Measurements from ENCODE around the gene CMTM4.

- TF ChIP-seq CTCF (IDR thresholded peaks at IDR 0.05; ENCODE audit: poor library complexity, severe bottlenecking) (no peak), EZH2 (IDR thresholded peaks at IDR 0.05; ENCODE audit: borderline replicate concordance, insufficient read depth, low read length, poor library complexity, severe bottlenecking) (no peak), POLR2AphosphoS5 (IDR thresholded peaks at IDR 0.05) (no peak), EP300 (conservative IDR thresholded peaks at IDR 0.05; ENCODE audit: poor library complexity, severe bottlenecking) (no peak), RAD21 (conservative IDR thresholded peaks at IDR 0.05) (no peak), SMC3 (conservative IDR thresholded peaks at IDR 0.05; ENCODE audit: poor library complexity) (no peak), MXI1 (conservative IDR thresholded peaks at IDR 0.05; ENCODE audit: poor library complexity, severe bottlenecking) (no peak)
- TF ChIP-seq, protein P1, sequence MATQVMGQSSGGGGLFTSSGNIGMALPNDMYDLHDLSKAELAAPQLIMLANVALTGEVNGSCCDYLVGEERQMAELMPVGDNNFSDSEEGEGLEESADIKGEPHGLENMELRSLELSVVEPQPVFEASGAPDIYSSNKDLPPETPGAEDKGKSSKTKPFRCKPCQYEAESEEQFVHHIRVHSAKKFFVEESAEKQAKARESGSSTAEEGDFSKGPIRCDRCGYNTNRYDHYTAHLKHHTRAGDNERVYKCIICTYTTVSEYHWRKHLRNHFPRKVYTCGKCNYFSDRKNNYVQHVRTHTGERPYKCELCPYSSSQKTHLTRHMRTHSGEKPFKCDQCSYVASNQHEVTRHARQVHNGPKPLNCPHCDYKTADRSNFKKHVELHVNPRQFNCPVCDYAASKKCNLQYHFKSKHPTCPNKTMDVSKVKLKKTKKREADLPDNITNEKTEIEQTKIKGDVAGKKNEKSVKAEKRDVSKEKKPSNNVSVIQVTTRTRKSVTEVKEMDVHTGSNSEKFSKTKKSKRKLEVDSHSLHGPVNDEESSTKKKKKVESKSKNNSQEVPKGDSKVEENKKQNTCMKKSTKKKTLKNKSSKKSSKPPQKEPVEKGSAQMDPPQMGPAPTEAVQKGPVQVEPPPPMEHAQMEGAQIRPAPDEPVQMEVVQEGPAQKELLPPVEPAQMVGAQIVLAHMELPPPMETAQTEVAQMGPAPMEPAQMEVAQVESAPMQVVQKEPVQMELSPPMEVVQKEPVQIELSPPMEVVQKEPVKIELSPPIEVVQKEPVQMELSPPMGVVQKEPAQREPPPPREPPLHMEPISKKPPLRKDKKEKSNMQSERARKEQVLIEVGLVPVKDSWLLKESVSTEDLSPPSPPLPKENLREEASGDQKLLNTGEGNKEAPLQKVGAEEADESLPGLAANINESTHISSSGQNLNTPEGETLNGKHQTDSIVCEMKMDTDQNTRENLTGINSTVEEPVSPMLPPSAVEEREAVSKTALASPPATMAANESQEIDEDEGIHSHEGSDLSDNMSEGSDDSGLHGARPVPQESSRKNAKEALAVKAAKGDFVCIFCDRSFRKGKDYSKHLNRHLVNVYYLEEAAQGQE (IDR thresholded peaks at IDR 0.05; ENCODE audit: borderline replicate concordance), result no peak
These were observed 91.2 kb downstream of the CMTM4 start for GRCh38 chr16:66605177-66605978.
